NT2/D1 (cell line): Measurements from ENCODE around the gene SH3PXD2A.

Source experiments
- SUZ12 ChIP-seq: IDR thresholded peaks from 2 replicates; pipeline ENCODE4 v1.6.1; 2011; ENCODE audit not compliant: insufficient read length, insufficient read depth; ENCODE audit errors: extremely low read depth
- YY1 ChIP-seq: IDR thresholded peaks from 2 replicates; pipeline ENCODE4 v1.6.1; 2011; ENCODE audit not compliant: insufficient read length, insufficient read depth
- ZNF274 ChIP-seq: IDR thresholded peaks from 2 replicates; pipeline ENCODE4 v1.6.1; 2011; ENCODE audit warnings: mild to moderate bottlenecking, low read depth, low read length

DNA sequence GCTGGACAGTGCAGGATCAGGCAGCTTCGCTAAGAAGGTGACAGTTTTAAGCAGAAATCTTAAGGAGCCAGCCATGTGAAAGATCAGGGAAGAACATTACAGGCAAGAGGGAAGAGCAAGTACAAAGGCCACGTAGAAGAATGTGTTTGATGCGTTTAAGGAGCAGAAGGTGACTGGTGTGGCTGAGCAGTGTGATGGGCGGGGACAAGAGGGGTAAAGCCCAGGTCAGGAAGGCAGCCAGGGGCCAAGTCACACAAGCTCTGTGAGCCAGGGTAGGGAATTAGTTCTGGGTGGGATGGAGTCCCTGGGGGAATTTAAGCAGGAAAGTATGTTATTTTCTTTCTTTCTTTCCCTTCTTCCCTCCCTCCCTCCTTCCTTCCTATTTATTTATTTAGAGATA, 166.9 kb downstream of the SH3PXD2A start:
- no peak for TF ChIP-seq ZNF274
- TF ChIP-seq YY1, result no peak
- no peak for TF ChIP-seq SUZ12
